Esophagus muscularis mucosa (tissue), 4 donors: ENCODE measurements around the gene PARD6B. TPM values are rescaled to one million over a fixed set of nuclear protein-coding genes. Genes with fewer than 3 reads are reported as not detected.

ENCODE experiments used
- DNase-seq: peaks from one replicate; pipeline ENCODE4 v3.0.0-alpha.2; 2017; ENCODE audit errors: extremely low spot score
- H3K27ac ChIP-seq, 4 donors: fragments of 200-600 bp; sonication (generic); replicated peaks in 1 of 4; 1 replicate in 3 of 4; 2 replicates in 1 of 4; pipeline ENCODE4 v1.5.1; 2016 to 2019; ENCODE audit warnings: mild to moderate bottlenecking in 1 of 4
- H3K27me3 ChIP-seq, 4 donors: fragments of 200-600 bp; sonication (generic); one replicate each; pipeline versions ENCODE4 v1.5.1 to v1.6.0; 2016 to 2019
- H3K36me3 ChIP-seq, 4 donors: fragments of 200-600 bp; sonication (generic); one replicate each; pipeline ENCODE4 v1.5.1; 2016 to 2019
- H3K4me1 ChIP-seq, 4 donors: fragments of 200-600 bp; sonication (generic); one replicate each; pipeline ENCODE4 v1.5.1; 2016 to 2019
- H3K4me3 ChIP-seq, 4 donors: fragments of 200-600 bp; sonication (generic); 1 replicate in 2 of 4; 2 replicates in 2 of 4; pipeline ENCODE4 v1.5.1; 2016 to 2019; ENCODE audit warnings: mild to moderate bottlenecking in 4 of 4, moderate library complexity in 1 of 4
- H3K9me3 ChIP-seq, 4 donors: fragments of 200-600 bp; sonication (generic); 1 replicate in 3 of 4; 2 replicates in 1 of 4; pipeline ENCODE4 v1.5.1; 2016 to 2019
- CTCF ChIP-seq, 3 experiments: fragments of 200-600 bp in 2 of 3; fragments of 450-650 bp in 1 of 3; sonication (generic) in 2 of 3; IDR thresholded peaks; one replicate each; pipeline ENCODE4 v1.5.1; 2017 to 2019; ENCODE audit warnings: antibody characterized with exemption in 3 of 3, mild to moderate bottlenecking in 2 of 3, moderate library complexity in 1 of 3
- EP300 ChIP-seq: sonication (generic); formaldehyde crosslinking; IDR thresholded peaks from one replicate; pipeline ENCODE4 v1.6.1; 2017; ENCODE audit warnings: antibody characterized with exemption
- POLR2A ChIP-seq: fragments of 450-650 bp; IDR thresholded peaks from one replicate; pipeline ENCODE4 v1.6.1; 2017; ENCODE audit warnings: antibody characterized with exemption, moderate library complexity, mild to moderate bottlenecking, low read depth
- POLR2AphosphoS5 ChIP-seq, 2 donors: sonication (generic); formaldehyde crosslinking; IDR thresholded peaks; one replicate each; pipeline ENCODE4 v1.6.1; 2017; ENCODE audit warnings: antibody characterized with exemption in 2 of 2
- WGBS: methylation state at CpG from one replicate; pipeline ENCODE4 v1.1.5; 2018; 5-methylcytosine and 5-hydroxymethylcytosine counted together
- intact Hi-C: fragments of 100-400 bp; cut with DNase I; formaldehyde crosslinking; loops from one replicate; pipeline ENCODE4 v1.15.1; 2023
- total RNA-seq, 4 donors: library from RNA; depleted of rRNA; stranded (reverse); fragments of >200 nt; gene quantifications; one replicate each; pipeline versions ENCODE4 v1.1.0 to v1.2.1, GENCODE V29; 2016

PARD6B gene
- total RNA-seq, 4 donors from 2014 or later: 0.99 to 4.2 (median 2.8) TPM

DNA sequence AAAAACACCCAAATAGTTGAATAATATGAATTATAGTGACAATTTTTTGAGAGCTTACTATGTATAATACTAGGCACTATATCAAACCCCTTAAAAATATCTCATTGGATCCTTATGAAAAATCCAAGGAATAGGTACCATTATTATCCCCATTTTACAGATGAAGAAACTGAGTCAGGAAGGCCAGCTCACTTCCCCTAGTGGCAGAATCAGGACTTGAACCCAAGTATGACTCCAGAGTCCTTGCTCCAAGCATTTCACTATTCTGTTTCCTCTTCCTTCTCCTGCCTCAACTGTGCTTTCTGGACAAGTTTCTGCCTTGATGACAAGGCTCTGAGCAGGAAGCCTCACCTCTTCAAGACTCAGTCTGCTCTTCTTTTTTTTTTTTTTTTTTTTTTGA, 10.8 kb upstream of the PARD6B start:
- no peak for TF ChIP-seq POLR2AphosphoS5 (IDR thresholded peaks at IDR 0.05)
- TF ChIP-seq EP300: no peak
- TF ChIP-seq CTCF (IDR thresholded peaks at IDR 0.05): no peak
- TF ChIP-seq POLR2A: no peak
- intact Hi-C loops: no loop called here
- H3K27me3 ChIP-seq: no peaks in the 10 kb centered on the region
- no peaks in the 10 kb centered on the region for H3K9me3 ChIP-seq
- peaks cover 21 to 31% (median 25%) of the 10 kb centered on the region in 4 donors for H3K4me1 ChIP-seq
- DNase-seq: no peak
- no peaks in the 10 kb centered on the region for H3K36me3 ChIP-seq
- no peak overlapping the region for H3K27ac ChIP-seq
- no peak overlapping the region for H3K4me3 ChIP-seq

- Histone ChIP-seq H3K4me1 (peaks cover 22 to 34% (median 28%) of the 10 kb centered on the region in 4 donors), H3K27me3 (no peaks in the 10 kb centered on the region), H3K36me3 (no peaks in the 10 kb centered on the region), H3K27ac (peak overlapping the region; percentile 27 to 57 (median 42)), H3K9me3 (no peaks in the 10 kb centered on the region), H3K4me3 (no peak overlapping the region)
- intact Hi-C loops: no loop called here
- DNase-seq: no peak
- 73% methylated on average over 9 of the region's 9 CpGs for WGBS
- peak; percentile 36 to 77 for TF ChIP-seq POLR2AphosphoS5 (IDR thresholded peaks at IDR 0.05)
- peak; percentile 39 for TF ChIP-seq EP300
- no peak for TF ChIP-seq CTCF (IDR thresholded peaks at IDR 0.05)
Measured at GRCh38 chr20:50721881-50722281, 9.5 kb upstream of the PARD6B start.

- Histone ChIP-seq H3K4me3 (no peak overlapping the region), H3K27me3 (no peaks in the 10 kb centered on the region), H3K4me1 (peaks cover 22 to 34% (median 28%) of the 10 kb centered on the region in 4 donors), H3K27ac (peak overlapping the region; percentile 27 to 57 (median 42)), H3K9me3 (no peaks in the 10 kb centered on the region), H3K36me3 (no peaks in the 10 kb centered on the region)
- 94% methylated on average over 10 of the region's 10 CpGs for WGBS
- no peak for DNase-seq
- intact Hi-C loops: no loop called here
- TF ChIP-seq POLR2A (no peak), EP300 (no peak), POLR2AphosphoS5 (IDR thresholded peaks at IDR 0.05) (no peak), CTCF (IDR thresholded peaks at IDR 0.05) (no peak)
Measured at GRCh38 chr20:50722424-50723155, 8.8 kb upstream of the PARD6B start.

GRCh38 chr20:50723672-50724071, 7.7 kb upstream of the PARD6B start:
- Histone ChIP-seq H3K27ac (no peak overlapping the region), H3K9me3 (no peaks in the 10 kb centered on the region), H3K4me1 (peaks cover 22 to 34% (median 28%) of the 10 kb centered on the region in 4 donors), H3K4me3 (no peak overlapping the region), H3K27me3 (no peaks in the 10 kb centered on the region), H3K36me3 (no peaks in the 10 kb centered on the region)
- DNase-seq: no peak
- TF ChIP-seq POLR2AphosphoS5 (IDR thresholded peaks at IDR 0.05) (no peak), EP300 (no peak), POLR2A (no peak), CTCF (IDR thresholded peaks at IDR 0.05) (no peak)
- intact Hi-C loops: no loop called here
- WGBS: 85% methylated on average over 9 of the region's 9 CpGs
